WTC11 (cell line): ENCODE results near the gene CCNA2.

Experiments used
- CREM ChIP-seq: sonication (generic); formaldehyde crosslinking; IDR thresholded peaks from 2 replicates; pipeline ENCODE4 v1.8.1; 2022; ENCODE audit warnings: mild to moderate bottlenecking, missing genetic modification reagents, moderate library complexity
- EMX1 ChIP-seq: fragments of 250-450 bp; sonication (Bioruptor Pico); IDR thresholded peaks from 2 replicates; pipeline ENCODE4 v1.8.0; 2021; ENCODE audit warnings: mild to moderate bottlenecking
- GRHL2 ChIP-seq: fragments of 250-450 bp; sonication (Bioruptor Pico); IDR thresholded peaks from 2 replicates; pipeline ENCODE4 v1.8.0; 2022; ENCODE audit warnings: mild to moderate bottlenecking, moderate library complexity; ENCODE audit not compliant: insufficient replicate concordance, severe bottlenecking
- JUN ChIP-seq: sonication (generic); formaldehyde crosslinking; IDR thresholded peaks from 2 replicates; pipeline ENCODE4 v1.8.0; 2023; ENCODE audit warnings: mild to moderate bottlenecking, missing genetic modification reagents
- SP1 ChIP-seq: sonication (generic); formaldehyde crosslinking; conservative IDR thresholded peaks from 2 replicates; pipeline ENCODE4 v1.8.1; 2022; ENCODE audit warnings: missing genetic modification reagents
- TEAD4 ChIP-seq: sonication (generic); formaldehyde crosslinking; IDR thresholded peaks from 2 replicates; pipeline ENCODE4 v1.8.0; 2022; ENCODE audit warnings: mild to moderate bottlenecking, missing genetic modification reagents
- ZBTB21 ChIP-seq: sonication (generic); formaldehyde crosslinking; IDR thresholded peaks from 2 replicates; pipeline ENCODE4 v1.8.1; 2023; ENCODE audit warnings: mild to moderate bottlenecking, missing genetic modification reagents, borderline replicate concordance
- TF ChIP-seq, protein P1 (sequence below): fragments of 200-600 bp; IDR thresholded peaks from 2 replicates; pipeline ENCODE4 v1.8.0; 2022; ENCODE audit warnings: antibody characterized with exemption
- TF ChIP-seq, protein P2 (sequence below): sonication (generic); formaldehyde crosslinking; conservative IDR thresholded peaks from 2 replicates; pipeline ENCODE4 v1.8.1; 2022; ENCODE audit warnings: mild to moderate bottlenecking, missing genetic modification reagents
- TF ChIP-seq, protein P3 (sequence below): sonication (generic); formaldehyde crosslinking; IDR thresholded peaks from 2 replicates; pipeline ENCODE4 v1.8.1; 2022; ENCODE audit warnings: mild to moderate bottlenecking, missing genetic modification reagents, moderate library complexity, borderline replicate concordance

DNA sequence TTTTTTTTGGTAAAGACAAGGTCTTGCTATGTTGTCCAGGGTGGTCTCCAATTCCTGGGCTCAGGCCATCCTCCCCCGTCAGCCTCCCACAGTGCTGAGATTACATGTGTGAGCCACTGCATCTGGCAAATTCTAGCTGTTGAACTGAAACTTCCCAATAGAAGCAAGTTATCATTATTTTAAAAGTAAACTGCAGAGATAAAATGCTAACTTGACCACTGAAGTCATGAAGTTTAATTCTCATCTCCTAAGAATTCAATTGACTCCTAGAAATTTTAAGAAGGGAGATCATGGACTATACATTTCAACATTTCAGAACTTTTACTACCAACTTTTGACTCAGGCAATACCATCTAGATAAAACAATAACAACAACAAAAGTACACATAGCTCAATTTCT lies 34.2 kb downstream of the CCNA2 start:
- TF ChIP-seq CREM (CRISPR knock-in tag): no peak
- TF ChIP-seq JUN: no peak
- TF ChIP-seq, protein P1, sequence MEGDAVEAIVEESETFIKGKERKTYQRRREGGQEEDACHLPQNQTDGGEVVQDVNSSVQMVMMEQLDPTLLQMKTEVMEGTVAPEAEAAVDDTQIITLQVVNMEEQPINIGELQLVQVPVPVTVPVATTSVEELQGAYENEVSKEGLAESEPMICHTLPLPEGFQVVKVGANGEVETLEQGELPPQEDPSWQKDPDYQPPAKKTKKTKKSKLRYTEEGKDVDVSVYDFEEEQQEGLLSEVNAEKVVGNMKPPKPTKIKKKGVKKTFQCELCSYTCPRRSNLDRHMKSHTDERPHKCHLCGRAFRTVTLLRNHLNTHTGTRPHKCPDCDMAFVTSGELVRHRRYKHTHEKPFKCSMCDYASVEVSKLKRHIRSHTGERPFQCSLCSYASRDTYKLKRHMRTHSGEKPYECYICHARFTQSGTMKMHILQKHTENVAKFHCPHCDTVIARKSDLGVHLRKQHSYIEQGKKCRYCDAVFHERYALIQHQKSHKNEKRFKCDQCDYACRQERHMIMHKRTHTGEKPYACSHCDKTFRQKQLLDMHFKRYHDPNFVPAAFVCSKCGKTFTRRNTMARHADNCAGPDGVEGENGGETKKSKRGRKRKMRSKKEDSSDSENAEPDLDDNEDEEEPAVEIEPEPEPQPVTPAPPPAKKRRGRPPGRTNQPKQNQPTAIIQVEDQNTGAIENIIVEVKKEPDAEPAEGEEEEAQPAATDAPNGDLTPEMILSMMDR: no peak
- TF ChIP-seq, protein P2, sequence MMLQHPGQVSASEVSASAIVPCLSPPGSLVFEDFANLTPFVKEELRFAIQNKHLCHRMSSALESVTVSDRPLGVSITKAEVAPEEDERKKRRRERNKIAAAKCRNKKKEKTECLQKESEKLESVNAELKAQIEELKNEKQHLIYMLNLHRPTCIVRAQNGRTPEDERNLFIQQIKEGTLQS (CRISPR knock-in tag): no peak
- no peak for TF ChIP-seq ZBTB21 (CRISPR knock-in tag)
- TF ChIP-seq TEAD4 (CRISPR knock-in tag): no peak
- no peak for TF ChIP-seq GRHL2
- no peak for TF ChIP-seq EMX1 (CRISPR knock-in tag)
- no peak for TF ChIP-seq SP1 (CRISPR knock-in tag)
- TF ChIP-seq, protein P3, sequence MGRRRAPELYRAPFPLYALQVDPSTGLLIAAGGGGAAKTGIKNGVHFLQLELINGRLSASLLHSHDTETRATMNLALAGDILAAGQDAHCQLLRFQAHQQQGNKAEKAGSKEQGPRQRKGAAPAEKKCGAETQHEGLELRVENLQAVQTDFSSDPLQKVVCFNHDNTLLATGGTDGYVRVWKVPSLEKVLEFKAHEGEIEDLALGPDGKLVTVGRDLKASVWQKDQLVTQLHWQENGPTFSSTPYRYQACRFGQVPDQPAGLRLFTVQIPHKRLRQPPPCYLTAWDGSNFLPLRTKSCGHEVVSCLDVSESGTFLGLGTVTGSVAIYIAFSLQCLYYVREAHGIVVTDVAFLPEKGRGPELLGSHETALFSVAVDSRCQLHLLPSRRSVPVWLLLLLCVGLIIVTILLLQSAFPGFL: no peak
